ENCODE measurements around the gene LCORL. TPM values are rescaled to one million over a fixed set of nuclear protein-coding genes. Genes with fewer than 3 reads are reported as not detected.

Gene LCORL
- total RNA-seq, 1 donor from 2014 or later, result 12.6 TPM

- Histone ChIP-seq H3K4me1 (no peaks in the 10 kb centered on the region), H3K36me3 (no peaks in the 10 kb centered on the region), H3K27ac (no peak overlapping the region), H3K9me3 (no peaks in the 10 kb centered on the region), H3K4me3 (no peak overlapping the region), H3K27me3 (no peaks in the 10 kb centered on the region)
- ATAC-seq, result no peak
- no peak for DNase-seq
- intact Hi-C loops (cut with DNase I), result no loop called here
- no peak for TF ChIP-seq CTCF (IDR thresholded peaks at IDR 0.05)
These were observed 26.4 kb downstream of the LCORL start for GRCh38 chr4:17995165-17995564.

- ATAC-seq (no peak), DNase-seq (no peak)
- no peaks in the 10 kb centered on the region for H3K36me3 ChIP-seq
- no peak overlapping the region for H3K27ac ChIP-seq
- no peak for TF ChIP-seq CTCF (IDR thresholded peaks at IDR 0.05)
- no peaks in the 10 kb centered on the region for H3K4me1 ChIP-seq
- no peaks in the 10 kb centered on the region for H3K27me3 ChIP-seq
- H3K4me3 ChIP-seq, result no peak overlapping the region
- intact Hi-C loops (cut with DNase I), result no loop called here
- no peaks in the 10 kb centered on the region for H3K9me3 ChIP-seq
These were observed 35.7 kb downstream of the LCORL start for GRCh38 chr4:17985832-17986231.

- no peak for ATAC-seq
- DNase-seq, result no peak
- no peak overlapping the region for H3K4me3 ChIP-seq
- intact Hi-C loops (cut with DNase I), result no loop called here
- no peak overlapping the region for H3K27ac ChIP-seq
- no peaks in the 10 kb centered on the region for H3K27me3 ChIP-seq
- no peak for TF ChIP-seq CTCF (IDR thresholded peaks at IDR 0.05)
- no peaks in the 10 kb centered on the region for H3K36me3 ChIP-seq
- H3K9me3 ChIP-seq, result no peaks in the 10 kb centered on the region
- no peaks in the 10 kb centered on the region for H3K4me1 ChIP-seq
These were observed 40.5 kb downstream of the LCORL start for GRCh38 chr4:17981063-17981462.

- TF ChIP-seq CTCF (IDR thresholded peaks at IDR 0.05), result no peak
- DNase-seq (no peak), ATAC-seq (no peak)
- Histone ChIP-seq H3K4me3 (no peak overlapping the region), H3K27me3 (no peaks in the 10 kb centered on the region), H3K27ac (no peak overlapping the region), H3K36me3 (no peaks in the 10 kb centered on the region), H3K4me1 (no peaks in the 10 kb centered on the region), H3K9me3 (no peaks in the 10 kb centered on the region)
- intact Hi-C loops (cut with DNase I), result no loop called here
These were observed 52.8 kb downstream of the LCORL start for GRCh38 chr4:17968721-17969120.

GRCh38 chr4:17967078-17967477 is 54.5 kb downstream of the LCORL start:
- Histone ChIP-seq H3K4me3 (no peak overlapping the region), H3K27me3 (no peaks in the 10 kb centered on the region), H3K4me1 (no peaks in the 10 kb centered on the region), H3K27ac (no peak overlapping the region), H3K9me3 (no peaks in the 10 kb centered on the region), H3K36me3 (no peaks in the 10 kb centered on the region)
- no peak for ATAC-seq
- TF ChIP-seq CTCF (IDR thresholded peaks at IDR 0.05), result no peak
- no peak for DNase-seq
- intact Hi-C loops (cut with DNase I), result no loop called here

GRCh38 chr4:17966312-17966711 is 55.2 kb downstream of the LCORL start:
- no peak for ATAC-seq
- intact Hi-C loops (cut with DNase I), result no loop called here
- no peaks in the 10 kb centered on the region for H3K9me3 ChIP-seq

More at GRCh38 chr4:17966312-17966711, 55.2 kb downstream of the LCORL start:
- Histone ChIP-seq H3K27ac (no peak overlapping the region), H3K4me3 (no peak overlapping the region), H3K27me3 (no peaks in the 10 kb centered on the region), H3K36me3 (no peaks in the 10 kb centered on the region), H3K4me1 (no peaks in the 10 kb centered on the region)
- no peak for DNase-seq
- no peak for TF ChIP-seq CTCF (IDR thresholded peaks at IDR 0.05)

All from upper lobe of right lung (tissue), 1 donor.